Mucosa of gallbladder (tissue), 1 donor: Measurements from ENCODE around the gene SSC4D. TPM values are rescaled to one million over a fixed set of nuclear protein-coding genes. Genes with fewer than 3 reads are reported as not detected.

Experiments used
- DNase-seq: peaks from one replicate; pipeline ENCODE4 v3.0.0-alpha.2; 2020; ENCODE audit warnings: low spot score
- total RNA-seq: library from RNA; stranded (reverse); gene quantifications from one replicate; pipeline ENCODE4 v1.2.1, GENCODE V29; 2021
- donor health status: DM: no; HTN: no; CAD: no.

SSC4D gene
- total RNA-seq, 1 donor from 2014 or later = 0.40 TPM

GRCh38 chr7:76354516-76354915, 55.0 kb downstream of the SSC4D start:
- DNase-seq = no peak

GRCh38 chr7:76353744-76354143, 55.8 kb downstream of the SSC4D start:
- no peak for DNase-seq

DNA sequence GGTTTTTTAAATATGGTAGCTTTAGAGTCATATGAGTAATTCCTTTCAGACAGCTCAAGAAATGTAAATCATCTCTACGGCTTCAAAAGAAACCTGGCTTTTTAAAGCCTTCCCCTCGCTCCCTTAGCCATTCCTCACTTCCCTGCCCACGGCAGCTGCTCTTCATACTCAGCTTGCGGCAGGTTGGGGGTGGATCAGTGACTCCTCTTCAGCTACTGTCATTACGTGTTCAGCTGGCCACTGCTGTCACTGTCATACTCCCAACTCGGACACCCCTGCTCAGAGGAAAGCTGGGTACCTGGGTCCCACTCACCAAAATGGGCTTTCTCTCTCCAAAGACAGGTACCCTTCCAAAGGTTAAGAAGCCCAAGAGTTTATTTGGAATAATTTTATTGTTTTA, 57.3 kb downstream of the SSC4D start:
- no peak for DNase-seq

DNA sequence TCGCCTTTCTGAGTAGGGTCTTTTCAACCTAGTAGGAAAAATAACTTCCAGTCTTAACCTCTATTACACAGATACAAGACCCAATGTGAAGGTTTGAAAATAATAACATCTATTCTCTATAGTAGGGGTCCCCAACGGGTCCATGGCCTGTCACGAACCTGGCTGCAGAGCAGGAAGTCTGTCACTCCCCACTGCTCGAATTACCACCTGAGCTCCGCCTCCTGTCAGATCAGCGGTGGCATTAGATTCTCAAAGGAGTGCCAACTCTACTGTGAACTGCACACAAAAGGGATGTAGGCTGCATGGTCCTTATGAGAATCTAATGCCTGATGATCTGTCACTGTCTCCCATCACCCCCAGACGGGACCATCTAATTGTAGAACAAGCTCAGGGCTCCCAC, 58.1 kb downstream of the SSC4D start:
- DNase-seq = no peak

DNA sequence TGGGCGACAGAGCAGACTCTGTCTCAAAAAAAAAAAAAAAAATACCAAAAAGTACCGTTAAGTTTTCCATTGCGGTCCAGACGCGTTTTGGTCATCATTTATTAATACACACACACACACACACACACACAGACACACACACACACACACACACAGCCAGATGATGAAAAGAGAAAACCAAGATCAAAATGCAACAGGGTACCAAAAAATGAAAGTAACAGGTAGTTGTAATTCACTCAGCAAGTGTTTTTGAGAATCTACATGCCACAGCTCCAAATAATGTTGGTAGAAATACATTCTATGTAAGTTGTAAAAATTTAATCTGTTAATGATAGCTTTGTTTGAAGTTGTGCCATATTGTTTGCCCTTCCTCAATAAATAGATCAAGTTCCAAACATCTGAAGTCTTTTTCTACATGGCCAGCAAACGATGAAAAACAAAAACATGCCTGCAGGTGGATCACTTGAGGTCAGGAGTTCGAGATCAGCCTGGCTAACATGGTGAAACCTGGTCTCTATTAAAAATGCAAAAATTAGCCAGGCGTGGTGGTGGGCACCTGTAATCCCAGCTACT, 60.1 kb downstream of the SSC4D start:
- no peak for DNase-seq

- DNase-seq = no peak
Observed at GRCh38 chr7:76347710-76348109, 61.8 kb downstream of the SSC4D start.

- DNase-seq = no peak
Observed at GRCh38 chr7:76346778-76347177, 62.7 kb downstream of the SSC4D start.

GRCh38 chr7:76346097-76346496, 63.4 kb downstream of the SSC4D start:
- DNase-seq = peak; percentile 68

GRCh38 chr7:76343931-76344321, 65.6 kb downstream of the SSC4D start:
- DNase-seq = no peak

DNA sequence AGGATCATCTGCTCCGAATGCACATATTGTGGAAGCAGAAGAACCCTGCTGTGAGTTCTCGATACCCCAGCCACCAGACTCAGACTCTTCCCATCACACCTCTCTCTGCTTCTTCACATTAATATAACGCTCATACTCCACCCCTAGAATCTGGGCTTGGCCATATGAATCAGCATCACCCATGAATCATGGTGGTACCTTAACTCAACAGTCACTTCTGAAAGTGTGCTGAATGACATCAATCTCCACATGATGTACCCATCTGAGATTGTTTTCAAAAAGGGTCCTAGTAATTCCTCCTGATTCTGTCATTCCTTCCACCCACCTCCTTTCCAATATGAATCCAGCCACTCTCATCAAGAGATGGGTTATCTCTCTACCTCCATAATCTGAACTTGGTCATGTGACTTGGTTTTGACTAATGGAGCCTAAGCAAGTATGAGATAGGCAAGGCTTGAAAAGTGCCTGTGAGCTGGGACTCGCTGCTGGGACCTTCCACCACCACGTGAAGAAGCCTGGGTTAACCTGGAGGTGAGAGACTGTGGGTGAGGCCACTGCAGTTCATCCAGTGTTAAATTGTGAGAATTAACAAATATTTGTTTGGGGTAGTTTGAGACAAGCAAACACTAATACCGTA, 66.1 kb downstream of the SSC4D start:
- DNase-seq = no peak

DNA sequence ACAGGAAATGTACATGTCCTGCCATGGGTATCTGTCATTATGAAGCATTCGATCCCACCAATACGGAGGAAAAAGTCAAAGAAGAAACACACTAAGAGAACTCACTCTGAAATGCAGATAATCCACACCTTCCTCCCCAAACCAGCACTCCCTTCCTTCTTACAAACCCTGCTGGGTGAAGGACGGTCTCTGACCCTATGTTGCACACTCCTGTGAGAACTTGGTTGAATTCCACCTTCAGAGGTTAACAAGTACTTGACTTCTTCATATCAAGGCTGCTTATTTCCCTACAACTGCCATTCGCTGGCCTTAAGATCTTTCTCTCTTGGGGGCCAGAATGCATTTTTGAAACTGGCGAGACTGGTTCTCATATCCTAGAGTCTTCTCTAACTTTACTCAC, 67.3 kb downstream of the SSC4D start:
- DNase-seq = no peak

GRCh38 chr7:76340617-76341131, 68.8 kb downstream of the SSC4D start:
- no peak for DNase-seq

Other genes starting within 250 kb of the SSC4D start
- 1.6 TPM for gene SRRM3, start 207.8 kb downstream of the SSC4D start, total RNA-seq
- gene HSPB1, start 107.0 kb downstream of the SSC4D start, total RNA-seq = 1,198 TPM
- 95.4 TPM for gene YWHAG, start 50.7 kb downstream of the SSC4D start, total RNA-seq
- 5.6 TPM for gene ZP3, start 15.3 kb upstream of the SSC4D start, total RNA-seq
- gene DTX2, start 52.0 kb upstream of the SSC4D start, total RNA-seq = 47.4 TPM
- 3.3 TPM for gene UPK3B, start 100.9 kb upstream of the SSC4D start, total RNA-seq
- not detected for gene SPDYE16, start 133.6 kb upstream of the SSC4D start, total RNA-seq
- gene POMZP3, start 217.6 kb upstream of the SSC4D start, total RNA-seq = 18.8 TPM